ENCODE results near the gene PLA2R1.

GRCh38 chr2:159898441-159898840, 164.0 kb downstream of the PLA2R1 start:
- TF ChIP-seq, protein P1, sequence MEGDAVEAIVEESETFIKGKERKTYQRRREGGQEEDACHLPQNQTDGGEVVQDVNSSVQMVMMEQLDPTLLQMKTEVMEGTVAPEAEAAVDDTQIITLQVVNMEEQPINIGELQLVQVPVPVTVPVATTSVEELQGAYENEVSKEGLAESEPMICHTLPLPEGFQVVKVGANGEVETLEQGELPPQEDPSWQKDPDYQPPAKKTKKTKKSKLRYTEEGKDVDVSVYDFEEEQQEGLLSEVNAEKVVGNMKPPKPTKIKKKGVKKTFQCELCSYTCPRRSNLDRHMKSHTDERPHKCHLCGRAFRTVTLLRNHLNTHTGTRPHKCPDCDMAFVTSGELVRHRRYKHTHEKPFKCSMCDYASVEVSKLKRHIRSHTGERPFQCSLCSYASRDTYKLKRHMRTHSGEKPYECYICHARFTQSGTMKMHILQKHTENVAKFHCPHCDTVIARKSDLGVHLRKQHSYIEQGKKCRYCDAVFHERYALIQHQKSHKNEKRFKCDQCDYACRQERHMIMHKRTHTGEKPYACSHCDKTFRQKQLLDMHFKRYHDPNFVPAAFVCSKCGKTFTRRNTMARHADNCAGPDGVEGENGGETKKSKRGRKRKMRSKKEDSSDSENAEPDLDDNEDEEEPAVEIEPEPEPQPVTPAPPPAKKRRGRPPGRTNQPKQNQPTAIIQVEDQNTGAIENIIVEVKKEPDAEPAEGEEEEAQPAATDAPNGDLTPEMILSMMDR (conservative IDR thresholded peaks at IDR 0.05; ENCODE audit: low read depth, low read length), result no peak
- TF ChIP-seq EZH2phosphoT487 (IDR thresholded peaks at IDR 0.05; ENCODE audit: borderline replicate concordance, low read length), result no peak

Measured in PC-3 (cell line).